IMR-90 (cell line): Measurements from ENCODE around the gene FBXO40. TPM values are rescaled to one million over a fixed set of nuclear protein-coding genes. Genes with fewer than 3 reads are reported as not detected.
A peak's percentile ranks its signal among the peaks of the same experiment; 100 is the strongest.

Source experiments
- ATAC-seq: fragments of 200-7000 bp; cut with Tn5 transposase; 2 replicates; pipeline ENCODE4 v1.9.1; 2020; ENCODE audit warnings: low read depth, mild to moderate bottlenecking, moderate library complexity
- BruUV-seq: library from RNA; stranded (reverse); fragments of 400-500 nt; replicated peaks from 2 replicates; lab custom pipeline; 2021; lab: Mats Ljungman, UMichigan
- CTCF ChIA-PET: fragments of 300-600 bp; formaldehyde crosslinking; extraction: SDS; loops from one replicate; lab custom pipeline; 2021; ENCODE audit warnings: antibody characterized with exemption; lab: Yijun Ruan, JAX
- POLR2A ChIA-PET: fragments of 300-600 bp; sonication (Branson Sonifier 250); formaldehyde crosslinking; loops from one replicate; lab custom pipeline; 2022; ENCODE audit warnings: antibody characterized with exemption; ENCODE audit not compliant: unreplicated experiment; lab: Charles Lee
- DNase-seq: peaks from one replicate; pipeline ENCODE4 v3.0.0; 2013
- H2AFZ ChIP-seq: replicated peaks from 2 replicates; pipeline ENCODE3; 2013; ENCODE audit warnings: low read length, mild to moderate bottlenecking; ENCODE audit not compliant: poor library complexity
- H2AK5ac ChIP-seq: 2 replicates; pipeline ENCODE4 v1.6.1; 2013; ENCODE audit warnings: low read depth, low read length, inconsistent platforms
- H2AK9ac ChIP-seq: replicated peaks from 2 replicates; pipeline ENCODE3; 2013; ENCODE audit warnings: mild to moderate bottlenecking, low read depth, low read length, moderate library complexity; ENCODE audit not compliant: poor library complexity
- H2BK120ac ChIP-seq: 2 replicates; pipeline ENCODE4 v1.6.1; 2013; ENCODE audit warnings: low read depth, low read length, inconsistent platforms
- H2BK15ac ChIP-seq: 3 replicates; pipeline ENCODE4 v1.6.1; 2013; ENCODE audit warnings: low read depth, low read length, inconsistent platforms
- H2BK20ac ChIP-seq: 2 replicates; pipeline ENCODE4 v1.6.1; 2013; ENCODE audit warnings: low read depth, mild to moderate bottlenecking, inconsistent platforms, low read length, moderate library complexity
- H2BK5ac ChIP-seq: 2 replicates; pipeline ENCODE4 v1.6.1; 2013; ENCODE audit warnings: mild to moderate bottlenecking, low read depth, low read length, inconsistent platforms; ENCODE audit not compliant: poor library complexity, severe bottlenecking
- H3K14ac ChIP-seq: replicated peaks from 2 replicates; pipeline ENCODE4 v1.6.1; 2013; ENCODE audit warnings: low read depth, low read length, inconsistent platforms
- H3K18ac ChIP-seq: 2 replicates; pipeline ENCODE4 v1.6.1; 2013; ENCODE audit warnings: low read depth, low read length, control low read depth
- H3K23ac ChIP-seq: 2 replicates; pipeline ENCODE4 v1.6.1; 2013; ENCODE audit warnings: low read depth, low read length, inconsistent platforms
- H3K27ac ChIP-seq: 2 replicates; pipeline ENCODE4 v1.5.1; 2013; ENCODE audit warnings: mild to moderate bottlenecking, control low read depth, low read length; ENCODE audit not compliant: insufficient read depth
- H3K27me3 ChIP-seq: 2 replicates; pipeline ENCODE4 v1.6.1; 2013; ENCODE audit warnings: low read length; ENCODE audit not compliant: control insufficient read depth, insufficient read depth
- H3K36me3 ChIP-seq: 2 replicates; pipeline ENCODE4 v1.6.1; 2013; ENCODE audit warnings: low read length, mixed read lengths; ENCODE audit not compliant: control insufficient read depth, insufficient read depth
- H3K4ac ChIP-seq: 2 replicates; pipeline ENCODE4 v1.6.1; 2013; ENCODE audit warnings: low read depth, low read length, inconsistent platforms
- H3K4me1 ChIP-seq: 2 replicates; pipeline ENCODE4 v1.6.1; 2013; ENCODE audit warnings: low read length, mixed read lengths; ENCODE audit not compliant: control insufficient read depth, insufficient read depth
- H3K4me2 ChIP-seq: 2 replicates; pipeline ENCODE4 v1.6.1; 2013; ENCODE audit warnings: low read depth, mild to moderate bottlenecking, control low read depth, low read length, moderate library complexity
- H3K4me3 ChIP-seq: 2 replicates; pipeline ENCODE4 v1.5.1; 2013; ENCODE audit warnings: low read depth, mild to moderate bottlenecking, control low read depth, low read length, moderate library complexity; ENCODE audit not compliant: insufficient read depth
- H3K56ac ChIP-seq: 2 replicates; pipeline ENCODE4 v1.6.1; 2013; ENCODE audit warnings: low read length, inconsistent platforms; ENCODE audit not compliant: insufficient read depth; ENCODE audit errors: extremely low read depth
- H3K79me1 ChIP-seq, 2 experiments: 2 replicates each; pipeline ENCODE4 v1.6.1; 2013; ENCODE audit warnings: low read length in 2 of 2, inconsistent platforms in 1 of 2, low read depth in 1 of 2
- H3K9ac ChIP-seq: 2 replicates; pipeline ENCODE4 v1.6.1; 2013; ENCODE audit warnings: low read depth, low read length, control low read depth
- H3K9me1 ChIP-seq: 2 replicates; pipeline ENCODE4 v1.6.1; 2013; ENCODE audit warnings: low read length, inconsistent platforms; ENCODE audit not compliant: insufficient read depth
- H3K9me3 ChIP-seq: 2 replicates; pipeline ENCODE4 v1.6.1; 2013; ENCODE audit warnings: low read length; ENCODE audit not compliant: control insufficient read depth, insufficient read depth
- H4K20me1 ChIP-seq: 2 replicates; pipeline ENCODE4 v1.6.1; 2013; ENCODE audit warnings: low read length, inconsistent platforms; ENCODE audit not compliant: insufficient read depth
- H4K5ac ChIP-seq: 2 replicates; pipeline ENCODE4 v1.6.1; 2013; ENCODE audit warnings: mild to moderate bottlenecking, low read depth, low read length, control low read depth
- H4K8ac ChIP-seq, 2 experiments: 2 replicates each; pipeline ENCODE4 v1.6.1; 2013; ENCODE audit warnings: low read depth in 2 of 2, low read length in 2 of 2, control low read depth in 1 of 2, inconsistent platforms in 1 of 2
- H4K91ac ChIP-seq: 2 replicates; pipeline ENCODE4 v1.6.1; 2013; ENCODE audit warnings: low read depth, low read length, inconsistent platforms; ENCODE audit not compliant: insufficient read depth
- BHLHE40 ChIP-seq: fragments of 150-350 bp; IDR thresholded peaks from 2 replicates; pipeline ENCODE4 v1.6.1; 2016; ENCODE audit warnings: mild to moderate bottlenecking, low read depth, low read length
- CEBPB ChIP-seq: IDR thresholded peaks from 2 replicates; pipeline ENCODE4 v1.6.1; 2012; ENCODE audit warnings: low read depth, low read length, improper control_type of control experiment
- CHD1 ChIP-seq: IDR thresholded peaks from 2 replicates; pipeline ENCODE4 v1.6.1; 2012; ENCODE audit warnings: low read depth, low read length, improper control_type of control experiment
- FOS ChIP-seq: fragments of 150-350 bp; IDR thresholded peaks from 2 replicates; pipeline ENCODE4 v1.6.1; 2016; ENCODE audit warnings: low read depth, low read length
- MAFK ChIP-seq: IDR thresholded peaks from 2 replicates; pipeline ENCODE4 v1.6.1; 2012; ENCODE audit warnings: low read depth, low read length, improper control_type of control experiment
- MXI1 ChIP-seq: IDR thresholded peaks from 2 replicates; pipeline ENCODE4 v1.6.1; 2012; ENCODE audit warnings: low read depth, mild to moderate bottlenecking, low read length, moderate library complexity, borderline replicate concordance
- POLR2A ChIP-seq: IDR thresholded peaks from 2 replicates; pipeline ENCODE4 v1.6.1; 2012; ENCODE audit warnings: mild to moderate bottlenecking, low read depth, low read length
- RCOR1 ChIP-seq: IDR thresholded peaks from 2 replicates; pipeline ENCODE4 v1.6.1; 2012; ENCODE audit warnings: mild to moderate bottlenecking, low read length, improper control_type of control experiment; ENCODE audit not compliant: insufficient replicate concordance
- RFX5 ChIP-seq: IDR thresholded peaks from 2 replicates; pipeline ENCODE4 v1.8.0; 2012; ENCODE audit warnings: low read depth, mild to moderate bottlenecking, low read length, moderate library complexity
- SMC3 ChIP-seq: fragments of 150-350 bp; IDR thresholded peaks from 2 replicates; pipeline ENCODE4 v1.6.1; 2016; ENCODE audit warnings: low read depth, mild to moderate bottlenecking, antibody characterized with exemption, low read length, moderate library complexity
- WGBS, 2 experiments: methylation state at CpG; one replicate each; pipeline versions ENCODE4 v1.1.5 to v1.1.7; 2013; ENCODE audit warnings: missing lambda C conversion rate in 2 of 2; ENCODE audit not compliant: insufficient read length in 1 of 2; ENCODE audit errors: extremely low coverage in 2 of 2; 5-methylcytosine and 5-hydroxymethylcytosine counted together
- dilution Hi-C: fragments of 300-500 bp; cut with HindIII; formaldehyde crosslinking; loops from one replicate; pipeline ENCODE4 v1.14.3; 2018; ENCODE audit warnings: low sequenced_read_pairs; ENCODE audit not compliant: unreplicated experiment
- in situ Hi-C: fragments of 300-500 bp; cut with MboI; formaldehyde crosslinking; loops from 3 replicates; pipeline ENCODE4 v1.14.3; 2019; ENCODE audit warnings: low sequenced_read_pairs, inconsistent platforms, mixed read lengths
- intact Hi-C: fragments of 100-400 bp; cut with micrococcal nuclease; formaldehyde crosslinking; loops from 2 replicates; pipeline ENCODE4 v1.10.0; 2022
- polyA plus RNA-seq, 3 experiments: library from polyadenylated mRNA; depleted of rRNA; stranded (reverse); fragments of >200 nt; gene quantifications; 2 replicates each; pipeline ENCODE4 v1.2.3, GENCODE V29; 2012; ENCODE audit warnings: low replicate concordance in 1 of 3
- total RNA-seq: library from RNA; depleted of rRNA; stranded (reverse); fragments of >200 nt; gene quantifications from 2 replicates; pipeline ENCODE4 v1.2.3, GENCODE V29; 2012
- TF ChIP-seq, protein P1 (sequence below): fragments of 150-350 bp; IDR thresholded peaks from 2 replicates; pipeline ENCODE4 v1.6.1; 2016; ENCODE audit warnings: low read depth, mild to moderate bottlenecking, low read length, moderate library complexity, borderline replicate concordance
- TF ChIP-seq, protein P2 (sequence below): fragments of 150-350 bp; IDR thresholded peaks from 2 replicates; pipeline ENCODE4 v1.6.1; 2017; ENCODE audit warnings: mild to moderate bottlenecking, antibody characterized with exemption, low read length, low read depth

Gene FBXO40
- total and polyA plus RNA-seq, 2 of the 4 experiments (the other 2 are of a cell fraction): not detected

GRCh38 chr3:121574449-121574848 lies 18.7 kb upstream of the FBXO40 start:
- Histone ChIP-seq H2BK20ac (no peak overlapping the region), H4K5ac (no peak overlapping the region), H3K18ac (no peak overlapping the region), H3K23ac (no peak overlapping the region), H3K4me2 (no peak overlapping the region), H4K8ac (no peak overlapping the region), H2AK5ac (no peak overlapping the region), H3K9ac (no peak overlapping the region), H3K27me3 (no peaks in the 10 kb centered on the region), H3K4me3 (no peak overlapping the region), H3K9me3 (no peaks in the 10 kb centered on the region), H3K9me1 (no peaks in the 10 kb centered on the region; the same call in 1 of the 2 replicates), H2BK5ac (no peak overlapping the region), H3K36me3 (no peaks in the 10 kb centered on the region), H3K56ac (no peak overlapping the region), H4K20me1 (no peaks in the 10 kb centered on the region), H2BK120ac (no peak overlapping the region), H3K79me1 (no peaks in the 10 kb centered on the region), H4K91ac (no peak overlapping the region), H3K27ac (no peak overlapping the region), H3K14ac (no peak overlapping the region), H2BK15ac (no peak overlapping the region), H3K4ac (no peak overlapping the region), H3K4me1 (no peaks in the 10 kb centered on the region), H2AFZ (no peak overlapping the region), H2AK9ac (no peak overlapping the region)
- TF ChIP-seq MAFK (no peak), BHLHE40 (no peak), RFX5 (no peak), SMC3 (no peak), CEBPB (no peak), MXI1 (no peak), CHD1 (no peak), POLR2A (no peak), FOS (no peak), RCOR1 (no peak)
- TF ChIP-seq, protein P1, sequence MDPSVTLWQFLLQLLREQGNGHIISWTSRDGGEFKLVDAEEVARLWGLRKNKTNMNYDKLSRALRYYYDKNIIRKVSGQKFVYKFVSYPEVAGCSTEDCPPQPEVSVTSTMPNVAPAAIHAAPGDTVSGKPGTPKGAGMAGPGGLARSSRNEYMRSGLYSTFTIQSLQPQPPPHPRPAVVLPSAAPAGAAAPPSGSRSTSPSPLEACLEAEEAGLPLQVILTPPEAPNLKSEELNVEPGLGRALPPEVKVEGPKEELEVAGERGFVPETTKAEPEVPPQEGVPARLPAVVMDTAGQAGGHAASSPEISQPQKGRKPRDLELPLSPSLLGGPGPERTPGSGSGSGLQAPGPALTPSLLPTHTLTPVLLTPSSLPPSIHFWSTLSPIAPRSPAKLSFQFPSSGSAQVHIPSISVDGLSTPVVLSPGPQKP: no peak
- TF ChIP-seq, protein P2, sequence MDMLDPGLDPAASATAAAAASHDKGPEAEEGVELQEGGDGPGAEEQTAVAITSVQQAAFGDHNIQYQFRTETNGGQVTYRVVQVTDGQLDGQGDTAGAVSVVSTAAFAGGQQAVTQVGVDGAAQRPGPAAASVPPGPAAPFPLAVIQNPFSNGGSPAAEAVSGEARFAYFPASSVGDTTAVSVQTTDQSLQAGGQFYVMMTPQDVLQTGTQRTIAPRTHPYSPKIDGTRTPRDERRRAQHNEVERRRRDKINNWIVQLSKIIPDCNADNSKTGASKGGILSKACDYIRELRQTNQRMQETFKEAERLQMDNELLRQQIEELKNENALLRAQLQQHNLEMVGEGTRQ: no peak
- dilution Hi-C loops: no loop called here
- peak; percentile 24 for DNase-seq
- in situ Hi-C loops: no loop called here
- intact Hi-C loops: no loop called here
- ATAC-seq: peak; percentile 29; the same call in 1 of the 2 replicates
- BruUV-seq: no TSS peak
- 62% methylated on average over 2 of the region's 6 CpGs; no CpG with 5 or more reads in 1 of the 2 experiments for WGBS, 2 experiments
- ChIA-PET POLR2A (no interaction called here), CTCF (no interaction called here)
